Measurements from ENCODE around the gene GALNT6. TPM values are rescaled to one million over a fixed set of nuclear protein-coding genes. Genes with fewer than 3 reads are reported as not detected.
A peak's percentile ranks its signal among the peaks of the same experiment; 100 is the strongest.

Gene GALNT6
- total and polyA plus RNA-seq, 7 experiments from 2014 or later, result 2.5 to 19.5 (median 13.4) TPM

- CTCF ChIA-PET, result interaction anchor here (0.9 to 1.8 kb wide), 6 partner anchors 16 to 634 kb away, joined by 3 to 7 read pairs (median 4); partner anchors contain the start of gene GALNT6
- H3K36me3 ChIP-seq (ENCODE audit: control insufficient read depth in 2 of 3, insufficient read depth in 3 of 3, low read length in 3 of 3), result peaks cover 0 to 4% (median 0%) of the 10 kb centered on the region in 3 experiments
- H3K4me3 ChIP-seq (ENCODE audit: low read length), result peak overlapping the region; percentile 57
- peak overlapping the region; percentile 73 for H3K27ac ChIP-seq (ENCODE audit: low read depth, low read length)
- DNase-seq, result peak; percentile 53 to 96 (median 95)
- peak overlapping the region; percentile 6 to 96 (median 91) for H3K27ac Mint-ChIP-seq
- no peaks in the 10 kb centered on the region for H3K27me3 ChIP-seq (ENCODE audit: control insufficient read depth in 2 of 2, insufficient read depth in 2 of 2, low read length in 2 of 2)
- POLR2A ChIA-PET, result interaction anchor here (0.5 to 3.0 kb wide), 15 partner anchors 14 to 605 kb away, joined by 3 to 13 read pairs (median 4); partner anchors contain the start of genes ATF1, DAZAP2, GALNT6 and POU6F1
- H3K27me3 Mint-ChIP-seq, result peaks cover 0 to 5% (median 0%) of the 10 kb centered on the region in 5 donors
- peak; percentile 96 for ATAC-seq
- peaks cover 38 to 72% (median 54%) of the 10 kb centered on the region in 7 donors for H3K4me1 Mint-ChIP-seq
- H3K4me1 ChIP-seq (ENCODE audit: control insufficient read depth in 2 of 2, insufficient read depth in 2 of 2, low read length in 2 of 2), result peaks cover 24 to 35% of the 10 kb centered on the region in 2 donors
- no peaks in the 10 kb centered on the region for H3K9me3 ChIP-seq (ENCODE audit: control insufficient read depth in 2 of 3, low read length in 3 of 3)
- H3K9me3 Mint-ChIP-seq, result peaks cover 0 to 3% (median 0%) of the 10 kb centered on the region in 11 donors
- intact Hi-C loops (cut with micrococcal nuclease), result loop anchor here (1.0 to 2.0 kb wide), 6 partner anchors 22 to 321 kb away; partner anchors contain the start of genes GALNT6 (in 2 of the 2), LETMD1 (in 1 of the 2), SLC4A8 (in 1 of the 2) and TFCP2 (in 1 of the 2)
- H3K4me3 Mint-ChIP-seq, result peak overlapping the region; percentile 62 to 89 (median 80)
- peaks cover 0 to 21% (median 9%) of the 10 kb centered on the region in 5 donors for H3K36me3 Mint-ChIP-seq
Measured at GRCh38 chr12:51368640-51369517, 22.3 kb downstream of the GALNT6 start.

- ATAC-seq (no peak), DNase-seq (no peak)
- Histone ChIP-seq H3K4me3 (ENCODE audit: low read length) (no peak overlapping the region), H3K4me1 (ENCODE audit: control insufficient read depth in 2 of 2, insufficient read depth in 2 of 2, low read length in 2 of 2) (peaks cover 24 to 29% of the 10 kb centered on the region in 2 donors), H3K27ac (ENCODE audit: low read depth, low read length) (no peak overlapping the region), H3K36me3 (ENCODE audit: control insufficient read depth in 2 of 3, insufficient read depth in 3 of 3, low read length in 3 of 3) (peaks cover 0 to 12% (median 0%) of the 10 kb centered on the region in 3 experiments), H3K27me3 (ENCODE audit: control insufficient read depth in 2 of 2, insufficient read depth in 2 of 2, low read length in 2 of 2) (no peaks in the 10 kb centered on the region), H3K9me3 (ENCODE audit: control insufficient read depth in 2 of 3, low read length in 3 of 3) (no peaks in the 10 kb centered on the region)
- ChIA-PET CTCF (no interaction called here), POLR2A (no interaction called here)
- peaks cover 0 to 3% (median 0%) of the 10 kb centered on the region in 11 donors for H3K9me3 Mint-ChIP-seq
- intact Hi-C loops (cut with micrococcal nuclease), result no loop called here
- H3K4me3 Mint-ChIP-seq, result no peak overlapping the region
- H3K36me3 Mint-ChIP-seq, result peaks cover 5 to 34% (median 7%) of the 10 kb centered on the region in 5 donors
- H3K27ac Mint-ChIP-seq, result peak overlapping the region in 1 of 9 donors; percentile 10
- peaks cover 0 to 2% (median 0%) of the 10 kb centered on the region in 5 donors for H3K27me3 Mint-ChIP-seq
- peaks cover 25 to 45% (median 34%) of the 10 kb centered on the region in 7 donors for H3K4me1 Mint-ChIP-seq
Measured at GRCh38 chr12:51365276-51365675, 25.9 kb downstream of the GALNT6 start.

GRCh38 chr12:51364001-51364400 lies 27.2 kb downstream of the GALNT6 start:
- Mint-ChIP-seq H3K4me3 (no peak overlapping the region), H3K4me1 (peaks cover 12 to 34% (median 22%) of the 10 kb centered on the region in 7 donors), H3K36me3 (peaks cover 5 to 46% (median 13%) of the 10 kb centered on the region in 5 donors), H3K27ac (peak overlapping the region in 3 of 9 donors; percentile 15 to 56 (median 41)), H3K9me3 (peaks cover 0 to 2% (median 0%) of the 10 kb centered on the region in 11 donors), H3K27me3 (peaks cover 0 to 2% (median 0%) of the 10 kb centered on the region in 5 donors)
- H3K27me3 ChIP-seq (ENCODE audit: control insufficient read depth in 2 of 2, insufficient read depth in 2 of 2, low read length in 2 of 2), result no peaks in the 10 kb centered on the region
- H3K27ac ChIP-seq (ENCODE audit: low read depth, low read length), result no peak overlapping the region
- no peak for DNase-seq
- intact Hi-C loops (cut with micrococcal nuclease), result no loop called here
- no peaks in the 10 kb centered on the region for H3K9me3 ChIP-seq (ENCODE audit: control insufficient read depth in 2 of 3, low read length in 3 of 3)
- ChIA-PET CTCF (interaction anchor here (0.6 kb wide), 1 partner anchor 460 kb away, joined by 3 read pairs; no protein-coding TSS in a partner anchor), POLR2A (no interaction called here)
- no peak overlapping the region for H3K4me3 ChIP-seq (ENCODE audit: low read length)
- H3K4me1 ChIP-seq (ENCODE audit: control insufficient read depth in 2 of 2, insufficient read depth in 2 of 2, low read length in 2 of 2), result peaks cover 14 to 17% of the 10 kb centered on the region in 2 donors
- H3K36me3 ChIP-seq (ENCODE audit: control insufficient read depth in 2 of 3, insufficient read depth in 3 of 3, low read length in 3 of 3), result peaks cover 0 to 24% (median 0%) of the 10 kb centered on the region in 3 experiments
- ATAC-seq, result no peak

GRCh38 chr12:51362747-51363342 lies 28.4 kb downstream of the GALNT6 start:
- peak overlapping the region in 2 of 9 donors; percentile 26 to 28 for H3K27ac Mint-ChIP-seq

GRCh38 chr12:51362307-51362706 lies 28.9 kb downstream of the GALNT6 start:
- H3K4me3 ChIP-seq (ENCODE audit: low read length), result no peak overlapping the region
- Mint-ChIP-seq H3K4me1 (peaks cover 0 to 20% (median 8%) of the 10 kb centered on the region in 7 donors), H3K36me3 (peaks cover 10 to 56% (median 13%) of the 10 kb centered on the region in 5 donors), H3K4me3 (no peak overlapping the region), H3K9me3 (no peaks in the 10 kb centered on the region), H3K27me3 (no peaks in the 10 kb centered on the region), H3K27ac (no peak overlapping the region)
- DNase-seq, result no peak
- H3K36me3 ChIP-seq (ENCODE audit: control insufficient read depth in 2 of 3, insufficient read depth in 3 of 3, low read length in 3 of 3), result peaks cover 0 to 37% (median 0%) of the 10 kb centered on the region in 3 experiments
- no peak for ATAC-seq
- ChIA-PET POLR2A (interaction anchor here (0.8 to 1.5 kb wide), 4 partner anchors 11 to 37 kb away, joined by 3 to 4 read pairs (median 3); no protein-coding TSS in a partner anchor), CTCF (interaction anchor here (0.9 kb wide), 1 partner anchor 537 kb away, joined by 6 read pairs; no protein-coding TSS in a partner anchor)
- H3K27ac ChIP-seq (ENCODE audit: low read depth, low read length), result no peak overlapping the region
- H3K4me1 ChIP-seq (ENCODE audit: control insufficient read depth in 2 of 2, insufficient read depth in 2 of 2, low read length in 2 of 2), result peaks cover 0 to 1% of the 10 kb centered on the region in 2 donors
- H3K27me3 ChIP-seq (ENCODE audit: control insufficient read depth in 2 of 2, insufficient read depth in 2 of 2, low read length in 2 of 2), result no peaks in the 10 kb centered on the region
- intact Hi-C loops (cut with micrococcal nuclease), result no loop called here
- no peaks in the 10 kb centered on the region for H3K9me3 ChIP-seq (ENCODE audit: control insufficient read depth in 2 of 3, low read length in 3 of 3)

More at GRCh38 chr12:51362747-51363342, 28.4 kb downstream of the GALNT6 start:
- H3K4me3 ChIP-seq (ENCODE audit: low read length), result no peak overlapping the region
- DNase-seq, result no peak
- intact Hi-C loops (cut with micrococcal nuclease), result no loop called here
- H3K9me3 ChIP-seq (ENCODE audit: control insufficient read depth in 2 of 3, low read length in 3 of 3), result no peaks in the 10 kb centered on the region
- H3K36me3 Mint-ChIP-seq, result peaks cover 11 to 54% (median 14%) of the 10 kb centered on the region in 5 donors
- ChIA-PET CTCF (no interaction called here), POLR2A (interaction anchor here (0.8 to 1.5 kb wide), 4 partner anchors 11 to 36 kb away, joined by 3 to 4 read pairs (median 3); no protein-coding TSS in a partner anchor)
- no peaks in the 10 kb centered on the region for H3K9me3 Mint-ChIP-seq
- H3K27me3 ChIP-seq (ENCODE audit: control insufficient read depth in 2 of 2, insufficient read depth in 2 of 2, low read length in 2 of 2), result no peaks in the 10 kb centered on the region
- H3K27me3 Mint-ChIP-seq, result no peaks in the 10 kb centered on the region
- no peak overlapping the region for H3K4me3 Mint-ChIP-seq
- peaks cover 4 to 6% of the 10 kb centered on the region in 2 donors for H3K4me1 ChIP-seq (ENCODE audit: control insufficient read depth in 2 of 2, insufficient read depth in 2 of 2, low read length in 2 of 2)
- H3K27ac ChIP-seq (ENCODE audit: low read depth, low read length), result no peak overlapping the region
- H3K36me3 ChIP-seq (ENCODE audit: control insufficient read depth in 2 of 3, insufficient read depth in 3 of 3, low read length in 3 of 3), result peaks cover 0 to 32% (median 0%) of the 10 kb centered on the region in 3 experiments
- no peak for ATAC-seq
- H3K4me1 Mint-ChIP-seq, result peaks cover 5 to 25% (median 13%) of the 10 kb centered on the region in 7 donors

All from naive thymus-derived CD4-positive, alpha-beta T cell (primary cell).